HEK293 (cell line): Measurements from ENCODE around the gene NRF1.

Experiments used
- BCL11A ChIP-seq: fragments of 450-650 bp; formaldehyde crosslinking; IDR thresholded peaks from 2 replicates; pipeline ENCODE4 v1.5.1; 2016; ENCODE audit warnings: low read depth, missing biosample characterization, missing genetic modification characterization
- MEIS1 ChIP-seq: sonication (generic); formaldehyde crosslinking; IDR thresholded peaks from 2 replicates; pipeline ENCODE4 v1.8.1; 2022; ENCODE audit warnings: missing genetic modification reagents, mild to moderate bottlenecking, borderline replicate concordance
- MYNN ChIP-seq: fragments of 450-650 bp; formaldehyde crosslinking; IDR thresholded peaks from 2 replicates; pipeline ENCODE4 v1.5.1; 2016; ENCODE audit warnings: missing biosample characterization, missing genetic modification characterization, borderline replicate concordance
- MZF1 ChIP-seq: fragments of 450-650 bp; formaldehyde crosslinking; IDR thresholded peaks from 2 replicates; pipeline ENCODE4 v1.5.1; 2017; ENCODE audit warnings: missing biosample characterization, missing genetic modification characterization, borderline replicate concordance
- PRDM1 ChIP-seq: fragments of 450-650 bp; formaldehyde crosslinking; IDR thresholded peaks from 2 replicates; pipeline ENCODE4; 2016; ENCODE audit warnings: missing biosample characterization, missing genetic modification characterization
- SALL2 ChIP-seq: fragments of 450-650 bp; formaldehyde crosslinking; IDR thresholded peaks from 2 replicates; pipeline ENCODE4 v1.5.0; 2017; ENCODE audit warnings: missing biosample characterization, mild to moderate bottlenecking, missing genetic modification characterization, borderline replicate concordance
- SCRT1 ChIP-seq: fragments of 450-650 bp; formaldehyde crosslinking; IDR thresholded peaks from 2 replicates; pipeline ENCODE4 v1.5.1; 2016; ENCODE audit warnings: missing biosample characterization, missing genetic modification characterization, borderline replicate concordance
- SCRT2 ChIP-seq: fragments of 450-650 bp; formaldehyde crosslinking; IDR thresholded peaks from 2 replicates; pipeline ENCODE4 v1.5.1; 2016; ENCODE audit warnings: missing biosample characterization, missing genetic modification characterization
- TCF7L2 ChIP-seq: IDR thresholded peaks from 2 replicates; pipeline ENCODE4 v1.6.1; 2011; ENCODE audit warnings: low read depth, mild to moderate bottlenecking, inconsistent platforms, low read length, moderate library complexity, borderline replicate concordance
- ZBTB1 ChIP-seq: fragments of 450-650 bp; formaldehyde crosslinking; IDR thresholded peaks from 2 replicates; pipeline ENCODE4 v1.5.1; 2016; ENCODE audit warnings: missing biosample characterization, missing genetic modification characterization
- ZBTB17 ChIP-seq: fragments of 450-650 bp; formaldehyde crosslinking; IDR thresholded peaks from 2 replicates; pipeline ENCODE4 v1.5.1; 2016; ENCODE audit warnings: missing biosample characterization, missing genetic modification characterization
- ZBTB20 ChIP-seq: fragments of 450-650 bp; formaldehyde crosslinking; IDR thresholded peaks from 2 replicates; pipeline ENCODE4 v1.5.1; 2016; ENCODE audit warnings: missing biosample characterization, missing genetic modification characterization
- ZBTB21 ChIP-seq: fragments of 450-650 bp; formaldehyde crosslinking; IDR thresholded peaks from 2 replicates; pipeline ENCODE4 v1.5.1; 2017; ENCODE audit warnings: missing biosample characterization, missing genetic modification characterization
- ZBTB48 ChIP-seq: fragments of 450-650 bp; formaldehyde crosslinking; IDR thresholded peaks from 2 replicates; pipeline ENCODE4 v1.5.1; 2016; ENCODE audit warnings: missing biosample characterization, missing genetic modification characterization
- ZFP41 ChIP-seq: fragments of 450-650 bp; formaldehyde crosslinking; IDR thresholded peaks from 2 replicates; pipeline ENCODE4 v1.5.1; 2016; ENCODE audit warnings: missing biosample characterization, missing genetic modification characterization, borderline replicate concordance
- ZNF138 ChIP-seq: fragments of 450-650 bp; formaldehyde crosslinking; IDR thresholded peaks from 2 replicates; pipeline ENCODE4 v1.5.1; 2016; ENCODE audit warnings: missing biosample characterization, missing genetic modification characterization, borderline replicate concordance
- ZNF140 ChIP-seq: fragments of 450-650 bp; formaldehyde crosslinking; IDR thresholded peaks from 2 replicates; pipeline ENCODE4 v1.5.1; 2016; ENCODE audit warnings: missing biosample characterization, missing genetic modification characterization
- ZNF19 ChIP-seq: fragments of 450-650 bp; formaldehyde crosslinking; IDR thresholded peaks from 2 replicates; pipeline ENCODE4; 2016; ENCODE audit warnings: missing biosample characterization, missing genetic modification characterization, low read depth
- ZNF311 ChIP-seq: fragments of 450-650 bp; formaldehyde crosslinking; IDR thresholded peaks from 2 replicates; pipeline ENCODE4 v1.5.1; 2017; ENCODE audit warnings: missing biosample characterization, missing genetic modification characterization, borderline replicate concordance
- ZNF37A ChIP-seq: fragments of 450-650 bp; IDR thresholded peaks from 2 replicates; pipeline ENCODE4 v1.5.1; 2018; ENCODE audit warnings: missing biosample characterization, missing genetic modification characterization
- ZNF394 ChIP-seq: fragments of 450-650 bp; formaldehyde crosslinking; IDR thresholded peaks from 2 replicates; pipeline ENCODE4 v1.5.1; 2016; ENCODE audit warnings: missing biosample characterization, missing genetic modification characterization, mild to moderate bottlenecking, moderate library complexity, borderline replicate concordance
- ZNF404 ChIP-seq: fragments of 450-650 bp; formaldehyde crosslinking; IDR thresholded peaks from 2 replicates; pipeline ENCODE4 v1.5.1; 2017; ENCODE audit warnings: missing biosample characterization, missing genetic modification characterization
- ZNF530 ChIP-seq: fragments of 450-650 bp; formaldehyde crosslinking; IDR thresholded peaks from 2 replicates; pipeline ENCODE4 v1.5.1; 2016; ENCODE audit warnings: low read depth, missing biosample characterization, missing genetic modification characterization
- ZNF701 ChIP-seq: fragments of 450-650 bp; formaldehyde crosslinking; IDR thresholded peaks from 2 replicates; pipeline ENCODE4 v1.5.1; 2016; ENCODE audit warnings: missing biosample characterization, missing genetic modification characterization
- ZSCAN23 ChIP-seq: fragments of 450-650 bp; formaldehyde crosslinking; IDR thresholded peaks from 2 replicates; pipeline ENCODE4 v1.5.1; 2016; ENCODE audit warnings: missing biosample characterization, missing genetic modification characterization
- TF ChIP-seq, protein P1 (sequence below): fragments of 450-650 bp; formaldehyde crosslinking; IDR thresholded peaks from 2 replicates; pipeline ENCODE4 v1.5.1; 2016; ENCODE audit warnings: missing biosample characterization, missing genetic modification characterization
- TF ChIP-seq, protein P2 (sequence below): fragments of 450-650 bp; formaldehyde crosslinking; IDR thresholded peaks from 2 replicates; pipeline ENCODE4 v1.5.1; 2016; ENCODE audit warnings: missing biosample characterization, missing genetic modification characterization
- TF ChIP-seq, protein P3 (sequence below): fragments of 450-650 bp; formaldehyde crosslinking; IDR thresholded peaks from 2 replicates; pipeline ENCODE4 v1.5.1; 2016; ENCODE audit warnings: missing biosample characterization, missing genetic modification characterization, low read depth
- TF ChIP-seq, protein P4 (sequence below): fragments of 450-650 bp; formaldehyde crosslinking; IDR thresholded peaks from 2 replicates; pipeline ENCODE4; 2016; ENCODE audit warnings: missing biosample characterization, missing genetic modification characterization

The NRF1 gene

DNA sequence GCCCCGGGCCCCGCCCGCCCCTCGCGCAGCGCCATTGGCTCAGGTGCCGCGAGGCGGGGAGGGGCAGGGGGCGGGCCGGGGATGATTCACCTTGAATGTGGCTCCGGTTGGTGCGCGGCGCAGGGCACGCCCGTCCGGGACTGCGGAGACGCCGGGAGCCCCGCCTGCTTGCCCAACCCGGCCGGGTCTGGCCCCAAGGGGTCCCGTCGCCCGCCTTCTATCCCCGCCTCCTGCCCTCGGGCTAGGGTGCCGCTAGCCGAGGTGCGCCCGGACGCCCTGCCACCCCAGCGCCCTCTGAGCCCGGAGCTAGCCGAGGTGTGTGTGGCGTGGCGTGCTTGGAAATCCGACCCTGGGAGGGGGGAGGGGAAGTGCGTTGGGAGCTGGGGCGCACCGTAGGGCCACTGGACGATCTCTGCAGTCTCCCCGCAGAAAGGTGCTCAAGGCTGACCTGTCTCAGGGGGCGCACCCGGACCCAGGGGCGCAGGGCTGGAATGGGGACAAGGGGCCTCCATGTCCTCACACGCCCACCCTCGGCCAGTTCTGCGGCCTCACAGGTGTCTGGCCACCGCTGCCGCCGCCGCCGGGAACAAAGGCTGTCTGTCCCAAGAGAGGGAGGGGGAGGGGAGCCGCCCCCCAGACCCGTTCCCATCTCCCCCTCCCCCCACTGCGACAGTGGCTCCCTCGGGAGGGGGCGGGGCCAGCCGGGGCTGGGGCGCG is 168.9 kb downstream of the NRF1 start (continued):
- TF ChIP-seq, protein P1, sequence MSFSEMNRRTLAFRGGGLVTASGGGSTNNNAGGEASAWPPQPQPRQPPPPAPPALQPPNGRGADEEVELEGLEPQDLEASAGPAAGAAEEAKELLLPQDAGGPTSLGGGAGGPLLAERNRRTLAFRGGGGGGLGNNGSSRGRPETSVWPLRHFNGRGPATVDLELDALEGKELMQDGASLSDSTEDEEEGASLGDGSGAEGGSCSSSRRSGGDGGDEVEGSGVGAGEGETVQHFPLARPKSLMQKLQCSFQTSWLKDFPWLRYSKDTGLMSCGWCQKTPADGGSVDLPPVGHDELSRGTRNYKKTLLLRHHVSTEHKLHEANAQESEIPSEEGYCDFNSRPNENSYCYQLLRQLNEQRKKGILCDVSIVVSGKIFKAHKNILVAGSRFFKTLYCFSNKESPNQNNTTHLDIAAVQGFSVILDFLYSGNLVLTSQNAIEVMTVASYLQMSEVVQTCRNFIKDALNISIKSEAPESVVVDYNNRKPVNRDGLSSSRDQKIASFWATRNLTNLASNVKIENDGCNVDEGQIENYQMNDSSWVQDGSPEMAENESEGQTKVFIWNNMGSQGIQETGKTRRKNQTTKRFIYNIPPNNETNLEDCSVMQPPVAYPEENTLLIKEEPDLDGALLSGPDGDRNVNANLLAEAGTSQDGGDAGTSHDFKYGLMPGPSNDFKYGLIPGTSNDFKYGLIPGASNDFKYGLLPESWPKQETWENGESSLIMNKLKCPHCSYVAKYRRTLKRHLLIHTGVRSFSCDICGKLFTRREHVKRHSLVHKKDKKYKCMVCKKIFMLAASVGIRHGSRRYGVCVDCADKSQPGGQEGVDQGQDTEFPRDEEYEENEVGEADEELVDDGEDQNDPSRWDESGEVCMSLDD = peak; percentile 99
- TF ChIP-seq ZNF530 (tag by site-specific recombination) (no peak), ZBTB17 (tag by site-specific recombination) (peak; percentile 50; the same call in 1 of the 2 replicates), ZFP41 (tag by site-specific recombination) (no peak), ZNF404 (no peak), MEIS1 (CRISPR knock-in tag) (no peak), ZSCAN23 (tag by site-specific recombination) (peak; percentile 84; the same call in 1 of the 2 replicates), SCRT1 (tag by site-specific recombination) (peak; percentile 56; the same call in 1 of the 2 replicates), ZNF19 (tag by site-specific recombination) (no peak), SCRT2 (tag by site-specific recombination) (peak; percentile 23; the same call in 1 of the 2 replicates), ZNF138 (tag by site-specific recombination) (no peak), BCL11A (peak; percentile 83), ZBTB48 (peak; percentile 73), ZNF701 (tag by site-specific recombination) (no peak), ZNF37A (no peak), MZF1 (no peak), TCF7L2 (no peak), ZNF140 (tag by site-specific recombination) (no peak), ZNF311 (tag by site-specific recombination) (no peak), SALL2 (no peak), MYNN (tag by site-specific recombination) (no peak), ZBTB20 (tag by site-specific recombination) (peak; percentile 90), ZNF394 (tag by site-specific recombination) (no peak), ZBTB21 (tag by site-specific recombination) (no peak), ZBTB1 (tag by site-specific recombination) (0 out of 2 replicates have a peak, but pooled peaks have one; percentile 23), PRDM1 (tag by site-specific recombination) (no peak)
- TF ChIP-seq, protein P2, sequence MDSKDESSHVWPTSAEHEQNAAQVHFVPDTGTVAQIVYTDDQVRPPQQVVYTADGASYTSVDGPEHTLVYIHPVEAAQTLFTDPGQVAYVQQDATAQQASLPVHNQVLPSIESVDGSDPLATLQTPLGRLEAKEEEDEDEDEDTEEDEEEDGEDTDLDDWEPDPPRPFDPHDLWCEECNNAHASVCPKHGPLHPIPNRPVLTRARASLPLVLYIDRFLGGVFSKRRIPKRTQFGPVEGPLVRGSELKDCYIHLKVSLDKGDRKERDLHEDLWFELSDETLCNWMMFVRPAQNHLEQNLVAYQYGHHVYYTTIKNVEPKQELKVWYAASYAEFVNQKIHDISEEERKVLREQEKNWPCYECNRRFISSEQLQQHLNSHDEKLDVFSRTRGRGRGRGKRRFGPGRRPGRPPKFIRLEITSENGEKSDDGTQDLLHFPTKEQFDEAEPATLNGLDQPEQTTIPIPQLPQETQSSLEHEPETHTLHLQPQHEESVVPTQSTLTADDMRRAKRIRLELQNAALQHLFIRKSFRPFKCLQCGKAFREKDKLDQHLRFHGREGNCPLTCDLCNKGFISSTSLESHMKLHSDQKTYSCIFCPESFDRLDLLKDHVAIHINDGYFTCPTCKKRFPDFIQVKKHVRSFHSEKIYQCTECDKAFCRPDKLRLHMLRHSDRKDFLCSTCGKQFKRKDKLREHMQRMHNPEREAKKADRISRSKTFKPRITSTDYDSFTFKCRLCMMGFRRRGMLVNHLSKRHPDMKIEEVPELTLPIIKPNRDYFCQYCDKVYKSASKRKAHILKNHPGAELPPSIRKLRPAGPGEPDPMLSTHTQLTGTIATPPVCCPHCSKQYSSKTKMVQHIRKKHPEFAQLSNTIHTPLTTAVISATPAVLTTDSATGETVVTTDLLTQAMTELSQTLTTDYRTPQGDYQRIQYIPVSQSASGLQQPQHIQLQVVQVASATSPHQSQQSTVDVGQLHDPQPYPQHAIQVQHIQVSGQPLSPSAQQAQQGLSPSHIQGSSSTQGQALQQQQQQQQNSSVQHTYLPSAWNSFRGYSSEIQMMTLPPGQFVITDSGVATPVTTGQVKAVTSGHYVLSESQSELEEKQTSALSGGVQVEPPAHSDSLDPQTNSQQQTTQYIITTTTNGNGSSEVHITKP (tag by site-specific recombination) = peak; percentile 87
- TF ChIP-seq, protein P3, sequence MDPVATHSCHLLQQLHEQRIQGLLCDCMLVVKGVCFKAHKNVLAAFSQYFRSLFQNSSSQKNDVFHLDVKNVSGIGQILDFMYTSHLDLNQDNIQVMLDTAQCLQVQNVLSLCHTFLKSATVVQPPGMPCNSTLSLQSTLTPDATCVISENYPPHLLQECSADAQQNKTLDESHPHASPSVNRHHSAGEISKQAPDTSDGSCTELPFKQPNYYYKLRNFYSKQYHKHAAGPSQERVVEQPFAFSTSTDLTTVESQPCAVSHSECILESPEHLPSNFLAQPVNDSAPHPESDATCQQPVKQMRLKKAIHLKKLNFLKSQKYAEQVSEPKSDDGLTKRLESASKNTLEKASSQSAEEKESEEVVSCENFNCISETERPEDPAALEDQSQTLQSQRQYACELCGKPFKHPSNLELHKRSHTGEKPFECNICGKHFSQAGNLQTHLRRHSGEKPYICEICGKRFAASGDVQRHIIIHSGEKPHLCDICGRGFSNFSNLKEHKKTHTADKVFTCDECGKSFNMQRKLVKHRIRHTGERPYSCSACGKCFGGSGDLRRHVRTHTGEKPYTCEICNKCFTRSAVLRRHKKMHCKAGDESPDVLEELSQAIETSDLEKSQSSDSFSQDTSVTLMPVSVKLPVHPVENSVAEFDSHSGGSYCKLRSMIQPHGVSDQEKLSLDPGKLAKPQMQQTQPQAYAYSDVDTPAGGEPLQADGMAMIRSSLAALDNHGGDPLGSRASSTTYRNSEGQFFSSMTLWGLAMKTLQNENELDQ (tag by site-specific recombination) = no peak
- TF ChIP-seq, protein P4, sequence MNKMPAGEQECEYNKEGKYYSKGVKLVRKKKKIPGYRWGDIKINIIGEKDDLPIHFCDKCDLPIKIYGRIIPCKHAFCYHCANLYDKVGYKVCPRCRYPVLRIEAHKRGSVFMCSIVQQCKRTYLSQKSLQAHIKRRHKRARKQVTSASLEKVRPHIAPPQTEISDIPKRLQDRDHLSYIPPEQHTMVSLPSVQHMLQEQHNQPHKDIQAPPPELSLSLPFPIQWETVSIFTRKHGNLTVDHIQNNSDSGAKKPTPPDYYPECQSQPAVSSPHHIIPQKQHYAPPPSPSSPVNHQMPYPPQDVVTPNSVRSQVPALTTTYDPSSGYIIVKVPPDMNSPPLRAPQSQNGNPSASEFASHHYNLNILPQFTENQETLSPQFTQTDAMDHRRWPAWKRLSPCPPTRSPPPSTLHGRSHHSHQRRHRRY = no peak; the same call in 1 of the 2 replicates
